SK-N-SH (cell line): ENCODE data around the gene PGLYRP4. TPM values are rescaled to one million over a fixed set of nuclear protein-coding genes. Genes with fewer than 3 reads are reported as not detected.

Experiments used
- CTCF ChIA-PET: fragments of 300-600, 350-600 bp; formaldehyde crosslinking; extraction: SDS; loops from one replicate; lab custom pipeline; 2021; lab: Yijun Ruan, JAX
- POLR2A ChIA-PET: fragments of 350-600 bp; sonication (Branson Sonifier 250); formaldehyde crosslinking; extraction: SDS; loops from one replicate; lab custom pipeline; 2020; ENCODE audit warnings: antibody characterized with exemption, inconsistent platforms; lab: Yijun Ruan, JAX
- DNase-seq: peaks from one replicate; pipeline ENCODE4 v3.0.0; 2012
- H2AFZ ChIP-seq: fragments of 200-600 bp; sonication (generic); 2 replicates; pipeline ENCODE4 v1.8.1; 2016; ENCODE audit warnings: antibody characterized with exemption, mild to moderate bottlenecking, low read depth
- H3F3A ChIP-seq: fragments of 200-600 bp; sonication (generic); replicated peaks from 2 replicates; pipeline ENCODE3; 2016; ENCODE audit warnings: antibody characterized with exemption, mild to moderate bottlenecking; ENCODE audit not compliant: insufficient read depth
- H3K27ac ChIP-seq, 2 experiments: fragments of 200-500 bp in 1 of 2; fragments of 200-600 bp in 1 of 2; sonication (Bioruptor generic) in 1 of 2; sonication (generic), shearing (Covaris generic) in 1 of 2; 2 replicates each; pipeline versions ENCODE4 v1.5.1 to v1.6.1; 2014 to 2016; ENCODE audit warnings: low read depth in 2 of 2, inconsistent platforms in 1 of 2, low read length in 1 of 2, mild to moderate bottlenecking in 1 of 2, mixed read lengths in 1 of 2
- H3K27me3 ChIP-seq: fragments of 200-600 bp; sonication (generic), shearing (Covaris generic); 2 replicates; pipeline ENCODE4 v1.6.1; 2016; ENCODE audit warnings: mixed run types; ENCODE audit not compliant: insufficient read depth
- H3K36me3 ChIP-seq, 2 experiments: fragments of 200-500 bp in 1 of 2; fragments of 200-600 bp in 1 of 2; sonication (Bioruptor generic) in 1 of 2; sonication (generic) in 1 of 2; replicated peaks in 1 of 2; 2 replicates each; pipeline versions ENCODE3 to v1.5.1; 2014 to 2016; ENCODE audit warnings: low read length in 1 of 2, mild to moderate bottlenecking in 1 of 2; ENCODE audit not compliant: insufficient read depth in 2 of 2, control insufficient read depth in 1 of 2
- H3K4me1 ChIP-seq, 2 experiments: fragments of 200-500 bp in 1 of 2; fragments of 200-600 bp in 1 of 2; sonication (Bioruptor generic) in 1 of 2; sonication (generic), shearing (Covaris generic) in 1 of 2; 2 replicates each; pipeline versions ENCODE4 v1.5.1 to v1.6.1; 2014 to 2016; ENCODE audit warnings: low read depth in 1 of 2, low read length in 1 of 2, mixed run types in 1 of 2; ENCODE audit not compliant: insufficient read depth in 2 of 2, control insufficient read depth in 1 of 2
- H3K4me2 ChIP-seq: fragments of 200-600 bp; sonication (generic), shearing (Covaris generic); 2 replicates; pipeline ENCODE4 v1.6.1; 2017; ENCODE audit warnings: mixed run types
- H3K4me3 ChIP-seq, 2 experiments: fragments of 200-500 bp in 1 of 2; fragments of 200-600 bp in 1 of 2; sonication (Bioruptor generic) in 1 of 2; sonication (generic), shearing (Covaris generic) in 1 of 2; 2 replicates each; pipeline versions ENCODE4 v1.5.1 to v1.8.1; 2014 to 2016; ENCODE audit warnings: low read depth in 2 of 2, inconsistent platforms in 1 of 2, low read length in 1 of 2, mild to moderate bottlenecking in 1 of 2, mixed read lengths in 1 of 2, moderate library complexity in 1 of 2
- H3K79me2 ChIP-seq: fragments of 200-600 bp; sonication (generic); 2 replicates; pipeline ENCODE4 v1.8.1; 2017; ENCODE audit warnings: mild to moderate bottlenecking; ENCODE audit not compliant: insufficient read depth
- H3K9ac ChIP-seq: fragments of 200-600 bp; sonication (generic); 2 replicates; pipeline ENCODE4 v1.6.1; 2017; ENCODE audit warnings: mixed run types
- H3K9me2 ChIP-seq: fragments of 200-600 bp; sonication (generic); 2 replicates; pipeline ENCODE4 v1.6.1; 2017; ENCODE audit warnings: mixed run types
- H3K9me3 ChIP-seq: fragments of 200-600 bp; sonication (generic); 2 replicates; pipeline ENCODE4 v1.6.1; 2017; ENCODE audit warnings: mixed run types, mild to moderate bottlenecking, moderate library complexity
- H4K20me1 ChIP-seq: fragments of 200-600 bp; sonication (generic); 2 replicates; pipeline ENCODE4 v1.6.1; 2017; ENCODE audit warnings: mild to moderate bottlenecking, mixed run types; ENCODE audit not compliant: insufficient read depth
- EP300 ChIP-seq, 2 experiments: IDR thresholded peaks; 2 replicates each; pipeline versions ENCODE4 v1.4.0 to v1.6.1; 2012; ENCODE audit warnings: borderline replicate concordance in 1 of 2, low read depth in 1 of 2, low read length in 1 of 2
- EZH2phosphoT487 ChIP-seq: fragments of 200-600 bp; sonication (generic); IDR thresholded peaks from 2 replicates; pipeline ENCODE4 v1.6.1; 2017; ENCODE audit warnings: low read depth, mixed run types, mild to moderate bottlenecking, antibody characterized with exemption, moderate library complexity, borderline replicate concordance
- FOXJ3 ChIP-seq: sonication (generic); formaldehyde crosslinking; IDR thresholded peaks from 2 replicates; pipeline ENCODE4 v1.5.1; 2020; ENCODE audit warnings: mild to moderate bottlenecking, missing genetic modification reagents
- FOXM1 ChIP-seq: IDR thresholded peaks from 2 replicates; pipeline ENCODE4 v1.4.0; 2012; ENCODE audit warnings: low read depth, mild to moderate bottlenecking
- GABPA ChIP-seq: IDR thresholded peaks from 2 replicates; pipeline ENCODE4 v1.4.0; 2012; ENCODE audit warnings: low read depth, mild to moderate bottlenecking
- MXI1 ChIP-seq: IDR thresholded peaks from 2 replicates; pipeline ENCODE4 v1.6.1; 2012; ENCODE audit warnings: mild to moderate bottlenecking, low read depth, low read length, improper control_type of control experiment
- NRF1 ChIP-seq: IDR thresholded peaks from 2 replicates; pipeline ENCODE4 v1.6.1; 2012; ENCODE audit warnings: low read depth, mild to moderate bottlenecking, low read length
- RAD21 ChIP-seq: IDR thresholded peaks from 2 replicates; pipeline ENCODE4 v1.6.1; 2012; ENCODE audit warnings: mild to moderate bottlenecking, low read length
- SMC3 ChIP-seq: IDR thresholded peaks from 2 replicates; pipeline ENCODE4 v1.6.1; 2012; ENCODE audit warnings: low read depth, low read length, improper control_type of control experiment
- TAF1 ChIP-seq: IDR thresholded peaks from 2 replicates; pipeline ENCODE4 v1.6.1; 2012; ENCODE audit warnings: low read depth, mild to moderate bottlenecking, low read length, moderate library complexity, borderline replicate concordance
- TCF12 ChIP-seq: IDR thresholded peaks from 2 replicates; pipeline ENCODE4 v1.4.0; 2012
- YY1 ChIP-seq: IDR thresholded peaks from 2 replicates; pipeline ENCODE4 v1.4.0; 2012; ENCODE audit warnings: low read depth, mild to moderate bottlenecking
- WGBS: methylation state at CpG from one replicate; pipeline ENCODE4 v1.1.6; 2017; ENCODE audit warnings: low lambda C conversion rate; 5-methylcytosine and 5-hydroxymethylcytosine counted together
- polyA plus RNA-seq, 3 experiments: library from polyadenylated mRNA; depleted of rRNA; stranded (reverse); fragments of >200 nt; gene quantifications; 2 replicates each; pipeline ENCODE4 v1.2.3, GENCODE V29; 2012
- TF ChIP-seq, protein P1 (sequence below): IDR thresholded peaks from 2 replicates; pipeline ENCODE4 v1.4.0; 2012; ENCODE audit warnings: low read depth, borderline replicate concordance
- TF ChIP-seq, protein P2 (sequence below): fragments of 200-600 bp; sonication (generic); IDR thresholded peaks from 2 replicates; pipeline ENCODE4 v1.6.1; 2017; ENCODE audit warnings: antibody characterized with exemption, mild to moderate bottlenecking, moderate library complexity
- TF ChIP-seq, protein P3 (sequence below): IDR thresholded peaks from 2 replicates; pipeline ENCODE4; 2012
- TF ChIP-seq, protein P4 (sequence below): fragments of 150-350 bp; IDR thresholded peaks from 2 replicates; pipeline ENCODE4 v1.6.1; 2016; ENCODE audit warnings: mild to moderate bottlenecking, low read depth, low read length

The PGLYRP4 gene
- polyA plus RNA-seq, 1 of the 3 experiments (the other 2 are of a cell fraction) = not detected

DNA sequence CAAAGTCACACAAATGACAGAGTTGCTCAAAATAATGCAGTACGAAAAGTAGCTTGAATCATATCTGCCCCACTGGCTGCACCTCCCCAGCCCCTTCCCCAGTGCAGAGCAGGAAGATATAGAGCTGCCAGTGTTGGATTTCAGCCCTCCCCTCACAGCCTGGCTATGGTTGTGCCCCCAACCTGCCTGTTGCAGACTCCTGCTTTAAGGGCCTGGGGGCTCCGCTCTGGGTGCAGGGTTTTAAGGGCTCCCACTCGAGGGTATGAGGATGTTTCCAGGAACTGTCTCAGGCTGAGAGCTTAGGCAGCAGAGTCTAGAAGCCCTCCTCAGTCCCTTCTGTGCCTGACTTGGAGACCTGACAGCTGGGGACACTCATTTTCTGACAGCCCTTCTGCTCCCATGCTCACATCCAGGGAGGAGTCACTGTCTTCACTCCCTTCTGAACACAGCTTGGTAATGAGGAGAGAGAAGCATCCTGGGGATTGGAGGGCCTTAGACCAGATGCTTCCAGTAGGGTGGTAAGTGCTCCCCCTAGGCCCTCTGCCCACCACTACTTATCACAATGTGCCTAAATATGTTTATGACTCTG is 13.6 kb upstream of the PGLYRP4 start:
- Histone ChIP-seq H3K9me2 (no peaks in the 10 kb centered on the region), H3K27me3 (peaks cover 55% of the 10 kb centered on the region), H3K36me3 (no peaks in the 10 kb centered on the region), H3K9me3 (no peaks in the 10 kb centered on the region), H3K4me3 (no peak overlapping the region), H3K27ac (no peak overlapping the region), H3K4me1 (no peaks in the 10 kb centered on the region), H3K79me2 (no peaks in the 10 kb centered on the region), H2AFZ (no peak overlapping the region), H3F3A (no peaks in the 10 kb centered on the region), H4K20me1 (no peaks in the 10 kb centered on the region), H3K4me2 (no peak overlapping the region), H3K9ac (no peak overlapping the region)
- no peak for DNase-seq
- WGBS = 13% methylated on average over 2 of the region's 3 CpGs
- TF ChIP-seq RAD21 (no peak), EP300 (IDR thresholded peaks at IDR 0.05; ENCODE audit: borderline replicate concordance in 1 of 2, low read depth in 1 of 2, low read length in 1 of 2) (no peak), YY1 (no peak), GABPA (no peak), FOXM1 (no peak), TAF1 (no peak), MXI1 (no peak), SMC3 (no peak), TCF12 (no peak), FOXJ3 (CRISPR knock-in tag) (no peak), NRF1 (no peak), EZH2phosphoT487 (no peak)
- TF ChIP-seq, protein P1, sequence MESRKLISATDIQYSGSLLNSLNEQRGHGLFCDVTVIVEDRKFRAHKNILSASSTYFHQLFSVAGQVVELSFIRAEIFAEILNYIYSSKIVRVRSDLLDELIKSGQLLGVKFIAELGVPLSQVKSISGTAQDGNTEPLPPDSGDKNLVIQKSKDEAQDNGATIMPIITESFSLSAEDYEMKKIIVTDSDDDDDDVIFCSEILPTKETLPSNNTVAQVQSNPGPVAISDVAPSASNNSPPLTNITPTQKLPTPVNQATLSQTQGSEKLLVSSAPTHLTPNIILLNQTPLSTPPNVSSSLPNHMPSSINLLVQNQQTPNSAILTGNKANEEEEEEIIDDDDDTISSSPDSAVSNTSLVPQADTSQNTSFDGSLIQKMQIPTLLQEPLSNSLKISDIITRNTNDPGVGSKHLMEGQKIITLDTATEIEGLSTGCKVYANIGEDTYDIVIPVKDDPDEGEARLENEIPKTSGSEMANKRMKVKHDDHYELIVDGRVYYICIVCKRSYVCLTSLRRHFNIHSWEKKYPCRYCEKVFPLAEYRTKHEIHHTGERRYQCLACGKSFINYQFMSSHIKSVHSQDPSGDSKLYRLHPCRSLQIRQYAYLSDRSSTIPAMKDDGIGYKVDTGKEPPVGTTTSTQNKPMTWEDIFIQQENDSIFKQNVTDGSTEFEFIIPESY = no peak
- TF ChIP-seq, protein P2, sequence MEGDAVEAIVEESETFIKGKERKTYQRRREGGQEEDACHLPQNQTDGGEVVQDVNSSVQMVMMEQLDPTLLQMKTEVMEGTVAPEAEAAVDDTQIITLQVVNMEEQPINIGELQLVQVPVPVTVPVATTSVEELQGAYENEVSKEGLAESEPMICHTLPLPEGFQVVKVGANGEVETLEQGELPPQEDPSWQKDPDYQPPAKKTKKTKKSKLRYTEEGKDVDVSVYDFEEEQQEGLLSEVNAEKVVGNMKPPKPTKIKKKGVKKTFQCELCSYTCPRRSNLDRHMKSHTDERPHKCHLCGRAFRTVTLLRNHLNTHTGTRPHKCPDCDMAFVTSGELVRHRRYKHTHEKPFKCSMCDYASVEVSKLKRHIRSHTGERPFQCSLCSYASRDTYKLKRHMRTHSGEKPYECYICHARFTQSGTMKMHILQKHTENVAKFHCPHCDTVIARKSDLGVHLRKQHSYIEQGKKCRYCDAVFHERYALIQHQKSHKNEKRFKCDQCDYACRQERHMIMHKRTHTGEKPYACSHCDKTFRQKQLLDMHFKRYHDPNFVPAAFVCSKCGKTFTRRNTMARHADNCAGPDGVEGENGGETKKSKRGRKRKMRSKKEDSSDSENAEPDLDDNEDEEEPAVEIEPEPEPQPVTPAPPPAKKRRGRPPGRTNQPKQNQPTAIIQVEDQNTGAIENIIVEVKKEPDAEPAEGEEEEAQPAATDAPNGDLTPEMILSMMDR = no peak
- TF ChIP-seq, protein P3, sequence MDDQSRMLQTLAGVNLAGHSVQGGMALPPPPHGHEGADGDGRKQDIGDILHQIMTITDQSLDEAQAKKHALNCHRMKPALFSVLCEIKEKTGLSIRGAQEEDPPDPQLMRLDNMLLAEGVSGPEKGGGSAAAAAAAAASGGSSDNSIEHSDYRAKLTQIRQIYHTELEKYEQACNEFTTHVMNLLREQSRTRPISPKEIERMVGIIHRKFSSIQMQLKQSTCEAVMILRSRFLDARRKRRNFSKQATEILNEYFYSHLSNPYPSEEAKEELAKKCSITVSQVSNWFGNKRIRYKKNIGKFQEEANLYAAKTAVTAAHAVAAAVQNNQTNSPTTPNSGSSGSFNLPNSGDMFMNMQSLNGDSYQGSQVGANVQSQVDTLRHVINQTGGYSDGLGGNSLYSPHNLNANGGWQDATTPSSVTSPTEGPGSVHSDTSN = no peak
- TF ChIP-seq, protein P4, sequence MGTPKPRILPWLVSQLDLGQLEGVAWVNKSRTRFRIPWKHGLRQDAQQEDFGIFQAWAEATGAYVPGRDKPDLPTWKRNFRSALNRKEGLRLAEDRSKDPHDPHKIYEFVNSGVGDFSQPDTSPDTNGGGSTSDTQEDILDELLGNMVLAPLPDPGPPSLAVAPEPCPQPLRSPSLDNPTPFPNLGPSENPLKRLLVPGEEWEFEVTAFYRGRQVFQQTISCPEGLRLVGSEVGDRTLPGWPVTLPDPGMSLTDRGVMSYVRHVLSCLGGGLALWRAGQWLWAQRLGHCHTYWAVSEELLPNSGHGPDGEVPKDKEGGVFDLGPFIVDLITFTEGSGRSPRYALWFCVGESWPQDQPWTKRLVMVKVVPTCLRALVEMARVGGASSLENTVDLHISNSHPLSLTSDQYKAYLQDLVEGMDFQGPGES = no peak
- ChIA-PET POLR2A (no interaction called here), CTCF (interaction anchor here (0.9 kb wide), 1 partner anchor 10 kb away, joined by 3 read pairs; no protein-coding TSS in a partner anchor)
